VCaP (cell line): Measurements from ENCODE around the gene DUSP5.
"Not testable (repeated sequence)": the region's sequence is repeated elsewhere in the genome, so short reads cannot be mapped to it uniquely, and the experiment has no call there.

Source experiments
- H3K27ac ChIP-seq: fragments of 450-650 bp; 2 replicates; pipeline ENCODE4 v1.5.1; 2017
- CTCF ChIP-seq: fragments of 450-650 bp; conservative IDR thresholded peaks from 2 replicates; pipeline ENCODE4 v1.5.1; 2017; ENCODE audit warnings: mild to moderate bottlenecking, moderate library complexity

The DUSP5 gene

GRCh38 chr10:110459600-110459999, 38.1 kb upstream of the DUSP5 start:
- TF ChIP-seq CTCF: no peak
- H3K27ac ChIP-seq: peak overlapping the region; percentile 70

- H3K27ac ChIP-seq: peak overlapping the region; percentile 70
- no peak for TF ChIP-seq CTCF
Observed at GRCh38 chr10:110460111-110460809, 37.4 kb upstream of the DUSP5 start.

- no peak for TF ChIP-seq CTCF
- no peak overlapping the region for H3K27ac ChIP-seq
Observed at GRCh38 chr10:110461088-110461487, 36.6 kb upstream of the DUSP5 start.

- H3K27ac ChIP-seq: no peak overlapping the region
- no peak for TF ChIP-seq CTCF
Observed at GRCh38 chr10:110461530-110461929, 36.2 kb upstream of the DUSP5 start.

GRCh38 chr10:110462166-110463095, 35.3 kb upstream of the DUSP5 start:
- H3K27ac ChIP-seq: no peak overlapping the region
- TF ChIP-seq CTCF: no peak

- H3K27ac ChIP-seq: not testable (repeated sequence)
Observed at GRCh38 chr10:110468258-110468657, 29.4 kb upstream of the DUSP5 start.

- H3K27ac ChIP-seq: not testable (repeated sequence)
Observed at GRCh38 chr10:110470541-110470940, 27.2 kb upstream of the DUSP5 start.

- no peak overlapping the region for H3K27ac ChIP-seq
- TF ChIP-seq CTCF: no peak
Observed at GRCh38 chr10:110471566-110472139, 26.1 kb upstream of the DUSP5 start.
